Neural crest cell (in vitro differentiated cells): Measurements from ENCODE around the gene NFAM1. TPM values are rescaled to one million over a fixed set of nuclear protein-coding genes. Genes with fewer than 3 reads are reported as not detected.

Experiments used
- DNase-seq: peaks from one replicate; pipeline ENCODE4 v3.0.0; 2021; ENCODE audit warnings: low read depth, mixed read lengths, low spot score
- H3K27ac Mint-ChIP-seq: one replicate; pipeline ENCODE4 v1.8.0; 2021; ENCODE audit warnings: mild to moderate bottlenecking, mixed read lengths; ENCODE audit not compliant: unreplicated experiment
- H3K27me3 Mint-ChIP-seq: 2 replicates; pipeline ENCODE4 v1.8.0; 2021; ENCODE audit warnings: low read depth, mild to moderate bottlenecking, mixed read lengths
- H3K36me3 Mint-ChIP-seq: 2 replicates; pipeline ENCODE4 v1.8.0; 2021; ENCODE audit warnings: low read depth, mild to moderate bottlenecking, mixed read lengths
- H3K4me1 Mint-ChIP-seq: 2 replicates; pipeline ENCODE4 v1.8.0; 2021; ENCODE audit warnings: mixed read lengths
- H3K4me3 Mint-ChIP-seq: one replicate; pipeline ENCODE4 v1.8.0; 2021; ENCODE audit warnings: mild to moderate bottlenecking, mixed read lengths
- H3K9me3 Mint-ChIP-seq: 2 replicates; pipeline ENCODE4 v1.8.0; 2021; ENCODE audit warnings: mixed read lengths
- total RNA-seq: library from RNA; stranded (reverse); gene quantifications from 2 replicates; pipeline ENCODE4 v1.2.1, GENCODE V29; 2021
- TF ChIP-seq, protein P1 (sequence below): fragments of 200-600 bp; sonication (generic); conservative IDR thresholded peaks from 2 replicates; pipeline ENCODE4 v1.5.0; 2021; ENCODE audit warnings: antibody characterized with exemption, mild to moderate bottlenecking

NFAM1 gene
- total RNA-seq, 1 donor from 2014 or later = 0.07 TPM

DNA sequence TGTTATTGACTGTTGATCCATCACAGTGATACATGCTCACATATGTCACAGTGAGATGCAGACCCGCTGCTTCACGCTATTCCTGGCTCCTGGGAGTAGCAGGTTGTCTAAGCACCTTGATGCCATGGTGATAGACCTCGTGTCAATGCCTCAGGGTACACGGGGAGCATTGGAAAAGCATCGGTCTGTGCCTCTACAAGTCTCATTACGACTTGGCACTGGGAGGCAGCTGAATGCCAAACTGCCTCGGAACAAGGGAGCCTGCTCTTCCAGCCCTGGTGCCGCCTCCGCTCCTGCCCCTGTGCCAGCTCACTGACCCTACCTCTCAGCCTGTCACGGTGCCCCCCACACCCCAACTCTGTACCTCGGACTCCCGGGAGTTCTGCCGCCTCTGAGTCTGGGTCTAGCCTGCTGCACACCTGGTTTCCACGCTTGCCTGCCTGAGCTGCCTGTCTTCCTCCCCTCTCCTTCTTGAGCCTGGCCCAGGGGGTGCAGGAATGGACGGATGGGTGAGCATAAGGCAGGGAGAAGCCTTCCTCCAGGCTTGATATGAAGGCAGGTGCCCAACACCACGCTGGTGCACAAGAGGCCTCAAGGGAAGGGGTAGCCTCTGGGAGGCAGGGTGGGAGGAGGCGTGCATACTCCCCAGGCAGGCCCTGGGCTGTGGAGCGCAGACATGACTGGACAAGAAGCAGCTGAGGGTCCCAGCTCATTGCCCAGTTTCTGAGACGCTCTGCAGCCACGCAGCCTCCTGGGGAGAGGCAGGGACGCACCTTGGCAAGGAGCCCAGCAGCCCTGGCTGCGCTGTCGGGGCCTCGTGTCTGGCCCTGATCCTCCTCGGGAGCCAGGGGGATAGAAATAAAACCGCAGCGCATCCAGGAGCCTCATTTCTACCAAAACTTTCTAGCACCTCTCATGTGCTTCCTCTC lies 1.8 kb upstream of the NFAM1 start:
- Mint-ChIP-seq H3K4me3 (no peak overlapping the region), H3K4me1 (peaks cover 15% of the 10 kb centered on the region), H3K9me3 (no peaks in the 10 kb centered on the region), H3K36me3 (no peaks in the 10 kb centered on the region), H3K27me3 (peaks cover 48% of the 10 kb centered on the region), H3K27ac (no peak overlapping the region)
- TF ChIP-seq, protein P1, sequence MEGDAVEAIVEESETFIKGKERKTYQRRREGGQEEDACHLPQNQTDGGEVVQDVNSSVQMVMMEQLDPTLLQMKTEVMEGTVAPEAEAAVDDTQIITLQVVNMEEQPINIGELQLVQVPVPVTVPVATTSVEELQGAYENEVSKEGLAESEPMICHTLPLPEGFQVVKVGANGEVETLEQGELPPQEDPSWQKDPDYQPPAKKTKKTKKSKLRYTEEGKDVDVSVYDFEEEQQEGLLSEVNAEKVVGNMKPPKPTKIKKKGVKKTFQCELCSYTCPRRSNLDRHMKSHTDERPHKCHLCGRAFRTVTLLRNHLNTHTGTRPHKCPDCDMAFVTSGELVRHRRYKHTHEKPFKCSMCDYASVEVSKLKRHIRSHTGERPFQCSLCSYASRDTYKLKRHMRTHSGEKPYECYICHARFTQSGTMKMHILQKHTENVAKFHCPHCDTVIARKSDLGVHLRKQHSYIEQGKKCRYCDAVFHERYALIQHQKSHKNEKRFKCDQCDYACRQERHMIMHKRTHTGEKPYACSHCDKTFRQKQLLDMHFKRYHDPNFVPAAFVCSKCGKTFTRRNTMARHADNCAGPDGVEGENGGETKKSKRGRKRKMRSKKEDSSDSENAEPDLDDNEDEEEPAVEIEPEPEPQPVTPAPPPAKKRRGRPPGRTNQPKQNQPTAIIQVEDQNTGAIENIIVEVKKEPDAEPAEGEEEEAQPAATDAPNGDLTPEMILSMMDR = no peak
- no peak for DNase-seq

DNA sequence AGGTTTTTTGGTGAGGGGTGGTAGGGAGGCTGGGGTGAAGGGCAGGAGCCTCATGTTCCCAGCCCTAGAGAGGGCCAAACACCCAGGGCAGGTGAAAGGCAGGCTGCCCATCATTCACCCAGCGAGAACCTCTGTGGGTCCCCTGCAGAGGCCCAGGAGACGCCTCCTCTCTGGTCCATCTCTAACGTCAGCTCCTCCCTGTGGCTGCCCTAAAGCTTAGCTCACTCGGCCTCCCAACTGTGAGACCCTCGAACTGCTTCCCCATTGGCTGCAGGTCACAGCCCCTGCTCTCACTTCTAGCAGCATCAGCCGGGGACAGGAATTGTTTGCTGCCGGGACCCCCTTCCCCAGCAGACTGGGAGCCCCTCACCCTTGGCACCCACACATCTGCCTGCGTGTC lies 615 bp upstream of the NFAM1 start:
- H3K4me3 Mint-ChIP-seq = no peak overlapping the region
- H3K4me1 Mint-ChIP-seq = peaks cover 12% of the 10 kb centered on the region
- H3K27ac Mint-ChIP-seq = no peak overlapping the region
- no peak for DNase-seq
- H3K36me3 Mint-ChIP-seq = no peaks in the 10 kb centered on the region
- peaks cover 40% of the 10 kb centered on the region for H3K27me3 Mint-ChIP-seq
- TF ChIP-seq, protein P1 = no peak
- no peaks in the 10 kb centered on the region for H3K9me3 Mint-ChIP-seq

DNA sequence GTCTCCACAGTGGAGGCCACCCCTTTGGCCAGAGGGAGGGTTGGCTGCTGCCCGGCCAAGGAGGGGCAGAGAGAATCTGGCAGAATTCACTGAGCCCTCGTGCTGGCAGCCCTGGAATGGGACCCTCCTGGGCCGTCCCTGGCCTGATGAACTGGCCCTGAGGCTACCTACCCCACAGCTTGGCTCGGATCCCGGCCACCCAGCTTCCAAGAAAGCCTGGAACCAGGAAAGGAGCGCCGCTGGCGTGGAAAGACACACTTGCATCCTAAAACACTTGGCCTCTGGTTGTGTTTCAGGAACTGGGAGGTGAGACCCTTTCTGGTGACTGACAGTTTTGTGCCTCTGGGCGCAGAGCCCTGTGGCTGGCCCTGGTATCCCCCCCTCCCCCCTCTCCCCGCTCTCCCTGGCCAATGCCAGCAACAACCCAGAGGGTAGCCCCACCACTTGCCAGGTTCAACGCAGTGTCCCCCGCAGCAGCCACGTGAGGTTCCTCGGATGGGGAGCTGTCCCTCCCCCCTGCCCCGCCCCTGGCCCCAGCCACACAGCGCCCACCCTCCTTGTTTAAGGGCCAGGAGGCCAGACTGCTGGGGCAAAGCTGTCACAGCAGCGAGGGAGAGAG lies 693 bp downstream of the NFAM1 start:
- Mint-ChIP-seq H3K4me3 (no peak overlapping the region), H3K27ac (no peak overlapping the region), H3K27me3 (peaks cover 37% of the 10 kb centered on the region), H3K36me3 (no peaks in the 10 kb centered on the region), H3K9me3 (no peaks in the 10 kb centered on the region), H3K4me1 (peaks cover 12% of the 10 kb centered on the region)
- no peak for DNase-seq
- TF ChIP-seq, protein P1 = no peak

DNA sequence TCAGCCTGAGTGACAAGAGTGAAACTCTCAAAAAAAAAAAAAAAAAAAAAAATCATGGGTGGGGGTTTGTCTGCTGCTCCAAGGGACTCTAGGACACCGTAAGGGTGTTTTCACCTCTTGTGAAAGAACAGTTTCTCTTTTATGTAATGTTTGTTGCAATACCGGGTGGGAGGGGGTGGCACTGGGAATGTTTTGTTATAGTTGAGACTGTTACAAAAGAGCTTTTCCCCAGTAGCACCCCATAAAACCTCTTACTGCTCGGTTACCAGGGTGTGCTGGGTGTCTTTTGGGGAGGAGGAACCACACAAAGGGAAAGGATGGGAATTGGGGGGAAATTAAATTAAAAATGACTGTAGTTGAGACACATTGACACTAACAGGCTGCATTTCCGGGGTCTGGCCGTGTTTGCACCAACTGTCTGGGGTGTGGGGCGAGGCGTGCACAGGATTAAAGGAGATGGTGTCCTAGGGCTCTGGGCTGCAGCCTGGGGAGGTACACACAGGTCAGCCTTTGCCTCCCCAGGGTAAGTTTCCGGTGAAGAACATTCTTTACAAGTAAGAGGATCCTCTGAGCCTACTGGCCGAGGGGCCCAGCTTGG lies 1.6 kb downstream of the NFAM1 start:
- no peaks in the 10 kb centered on the region for H3K9me3 Mint-ChIP-seq
- no peak overlapping the region for H3K27ac Mint-ChIP-seq
- H3K4me3 Mint-ChIP-seq = no peak overlapping the region
- peaks cover 12% of the 10 kb centered on the region for H3K4me1 Mint-ChIP-seq
- H3K27me3 Mint-ChIP-seq = peaks cover 37% of the 10 kb centered on the region
- DNase-seq = no peak
- H3K36me3 Mint-ChIP-seq = no peaks in the 10 kb centered on the region
- TF ChIP-seq, protein P1 = no peak

DNA sequence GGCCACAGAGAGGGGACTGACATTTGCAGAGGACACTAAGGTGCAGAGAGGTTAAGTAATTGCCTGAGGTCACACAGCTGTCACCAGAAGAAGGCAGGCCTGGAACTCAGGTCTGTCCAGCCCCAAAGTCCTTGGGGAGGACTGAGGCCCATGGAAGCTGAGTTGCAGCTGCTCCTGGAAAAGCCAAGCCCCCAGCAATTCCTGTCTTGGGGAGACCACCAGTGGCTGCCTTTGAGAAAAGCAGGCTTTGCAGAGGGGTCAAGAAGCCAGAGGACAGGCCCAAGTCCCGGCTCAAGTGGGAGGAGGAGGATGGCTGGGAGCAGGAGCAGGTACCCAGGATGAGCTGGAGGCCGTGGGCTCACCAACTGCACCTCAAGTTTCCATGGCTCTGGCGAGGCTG lies 3.4 kb downstream of the NFAM1 start:
- peaks cover 16% of the 10 kb centered on the region for H3K4me1 Mint-ChIP-seq
- no peak overlapping the region for H3K4me3 Mint-ChIP-seq

More for the DNA sequence above, 3.4 kb downstream of the NFAM1 start:
- H3K27ac Mint-ChIP-seq = no peak overlapping the region
- H3K27me3 Mint-ChIP-seq = peaks cover 45% of the 10 kb centered on the region
- DNase-seq = no peak
- no peaks in the 10 kb centered on the region for H3K9me3 Mint-ChIP-seq
- no peaks in the 10 kb centered on the region for H3K36me3 Mint-ChIP-seq
- TF ChIP-seq, protein P1 = no peak
